PFSK-1 (cell line): Measurements from ENCODE around the gene SMIM35.

Experiments
- FOXP2 ChIP-seq: optimal IDR thresholded peaks from 2 replicates; pipeline ENCODE3; 2011; ENCODE audit warnings: borderline replicate concordance, control low read depth, inconsistent platforms; ENCODE audit not compliant: insufficient read depth; ENCODE audit errors: extremely low read length, extremely low read depth
- POLR2AphosphoS5 ChIP-seq: IDR thresholded peaks from 2 replicates; pipeline ENCODE4 v1.6.1; 2012; ENCODE audit warnings: low read depth, mild to moderate bottlenecking, control low read depth, low read length, moderate library complexity
- REST ChIP-seq, 2 experiments: IDR thresholded peaks; 2 replicates each; pipeline versions ENCODE4 v1.6.1 to v1.8.0; 2011 to 2012; ENCODE audit warnings: low read depth in 2 of 2, low read length in 2 of 2, control low read depth in 1 of 2, inconsistent platforms in 1 of 2, mild to moderate bottlenecking in 1 of 2, moderate library complexity in 1 of 2; ENCODE audit not compliant: insufficient read depth in 1 of 2
- SIN3A ChIP-seq: IDR thresholded peaks from 2 replicates; pipeline ENCODE4 v1.6.1; 2012; ENCODE audit warnings: mild to moderate bottlenecking, low read length, moderate library complexity, borderline replicate concordance; ENCODE audit not compliant: insufficient read depth
- TAF1 ChIP-seq: IDR thresholded peaks from 2 replicates; pipeline ENCODE4 v1.6.1; 2012; ENCODE audit warnings: low read length, control low read depth, borderline replicate concordance; ENCODE audit not compliant: insufficient read depth

SMIM35 gene

GRCh38 chr11:118000067-118000849, 86.5 kb downstream of the SMIM35 start:
- no peak for TF ChIP-seq FOXP2

- TF ChIP-seq SIN3A, result no peak
- no peak for TF ChIP-seq TAF1
- TF ChIP-seq POLR2AphosphoS5, result no peak
- no peak for TF ChIP-seq FOXP2
- TF ChIP-seq REST (IDR thresholded peaks at IDR 0.05; ENCODE audit: insufficient read depth in 1 of 2, low read depth in 2 of 2, low read length in 2 of 2), result no peak
These were observed 87.3 kb downstream of the SMIM35 start for GRCh38 chr11:117999354-117999993.

GRCh38 chr11:117998664-117999353, 88.0 kb downstream of the SMIM35 start:
- no peak for TF ChIP-seq TAF1
- TF ChIP-seq FOXP2, result no peak
- TF ChIP-seq POLR2AphosphoS5, result no peak
- TF ChIP-seq REST (IDR thresholded peaks at IDR 0.05; ENCODE audit: insufficient read depth in 1 of 2, low read depth in 2 of 2, low read length in 2 of 2), result no peak
- TF ChIP-seq SIN3A, result no peak

GRCh38 chr11:117997823-117998579, 88.8 kb downstream of the SMIM35 start:
- no peak for TF ChIP-seq POLR2AphosphoS5
- TF ChIP-seq SIN3A, result no peak
- TF ChIP-seq TAF1, result no peak

- TF ChIP-seq TAF1 (no peak), FOXP2 (no peak), REST (IDR thresholded peaks at IDR 0.05; ENCODE audit: insufficient read depth in 1 of 2, low read depth in 2 of 2, low read length in 2 of 2) (no peak), POLR2AphosphoS5 (no peak), SIN3A (no peak)
These were observed 89.4 kb downstream of the SMIM35 start for GRCh38 chr11:117997406-117997805.
